ENCODE data around the gene MYCN.

MYCN gene

GRCh38 chr2:15931319-15931890 lies 8.9 kb upstream of the MYCN start:
- Histone ChIP-seq H3K27me3 (ENCODE audit: control insufficient read depth, insufficient read depth, low read length, poor library complexity, severe bottlenecking) (no peaks in the 10 kb centered on the region), H3K36me3 (ENCODE audit: control insufficient read depth, insufficient read depth, low read length) (no peaks in the 10 kb centered on the region), H3K4me3 (ENCODE audit: insufficient read depth, low read depth, low read length) (no peak overlapping the region), H3K4me1 (ENCODE audit: control insufficient read depth, insufficient read depth, low read length) (peaks cover 7% of the 10 kb centered on the region), H3K27ac (ENCODE audit: insufficient read depth, low read depth, low read length, poor library complexity, severe bottlenecking) (no peak overlapping the region), H3K9me3 (ENCODE audit: control insufficient read depth, low read length) (no peaks in the 10 kb centered on the region)
- WGBS, 2 experiments, result 92% methylated on average over 2 of the region's 2 CpGs

- 92 to 100% methylated on average over 4 to 5 of the region's 5 CpGs for WGBS, 2 experiments
Measured at GRCh38 chr2:15931950-15932349, 8.4 kb upstream of the MYCN start.

DNA sequence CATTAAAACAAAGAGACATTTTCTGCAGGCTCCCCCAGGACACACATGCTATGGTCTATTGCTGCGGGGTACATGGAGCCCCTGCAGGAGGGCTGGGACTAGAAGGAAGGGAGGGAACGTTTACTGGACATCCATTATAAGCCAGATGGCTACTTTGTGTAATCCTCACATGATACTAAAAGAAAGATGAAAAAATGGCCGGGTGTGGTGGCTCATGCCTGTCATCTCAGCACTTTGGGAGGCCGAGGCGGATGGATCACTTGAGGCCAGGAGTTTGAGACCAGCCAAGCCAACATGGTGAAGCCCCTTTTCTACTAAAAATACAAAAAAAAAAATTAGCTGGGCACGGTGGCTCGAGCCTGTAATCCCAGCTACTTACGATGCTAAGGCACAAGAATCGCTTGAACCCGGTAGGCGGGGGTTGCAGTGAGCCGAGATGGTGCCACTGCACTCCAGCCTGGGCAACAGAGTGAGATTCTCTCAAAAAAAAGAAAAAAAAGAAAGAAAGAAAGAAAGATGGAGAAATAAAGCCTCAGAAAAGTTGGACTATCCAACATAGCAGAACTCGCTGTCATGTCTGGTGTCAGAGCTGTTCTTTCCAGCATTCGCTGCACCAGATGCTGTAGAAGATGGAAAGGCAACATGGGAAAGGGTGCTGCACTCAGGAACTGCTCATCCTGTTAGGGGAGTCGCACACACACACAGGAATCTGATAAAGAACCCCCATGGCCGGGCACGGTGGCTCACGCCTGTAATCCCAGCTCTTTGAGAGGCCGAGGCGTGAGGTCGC lies 7.8 kb upstream of the MYCN start:
- no peaks in the 10 kb centered on the region for H3K27me3 ChIP-seq (ENCODE audit: control insufficient read depth, insufficient read depth, low read length, poor library complexity, severe bottlenecking)

More at GRCh38 chr2:15931950-15932349, 8.4 kb upstream of the MYCN start:
- H3K36me3 ChIP-seq (ENCODE audit: control insufficient read depth, insufficient read depth, low read length), result no peaks in the 10 kb centered on the region
- no peak overlapping the region for H3K4me3 ChIP-seq (ENCODE audit: insufficient read depth, low read depth, low read length)
- no peak overlapping the region for H3K27ac ChIP-seq (ENCODE audit: insufficient read depth, low read depth, low read length, poor library complexity, severe bottlenecking)
- H3K27me3 ChIP-seq (ENCODE audit: control insufficient read depth, insufficient read depth, low read length, poor library complexity, severe bottlenecking), result no peaks in the 10 kb centered on the region
- H3K9me3 ChIP-seq (ENCODE audit: control insufficient read depth, low read length), result no peaks in the 10 kb centered on the region
- peaks cover 7% of the 10 kb centered on the region for H3K4me1 ChIP-seq (ENCODE audit: control insufficient read depth, insufficient read depth, low read length)

DNA sequence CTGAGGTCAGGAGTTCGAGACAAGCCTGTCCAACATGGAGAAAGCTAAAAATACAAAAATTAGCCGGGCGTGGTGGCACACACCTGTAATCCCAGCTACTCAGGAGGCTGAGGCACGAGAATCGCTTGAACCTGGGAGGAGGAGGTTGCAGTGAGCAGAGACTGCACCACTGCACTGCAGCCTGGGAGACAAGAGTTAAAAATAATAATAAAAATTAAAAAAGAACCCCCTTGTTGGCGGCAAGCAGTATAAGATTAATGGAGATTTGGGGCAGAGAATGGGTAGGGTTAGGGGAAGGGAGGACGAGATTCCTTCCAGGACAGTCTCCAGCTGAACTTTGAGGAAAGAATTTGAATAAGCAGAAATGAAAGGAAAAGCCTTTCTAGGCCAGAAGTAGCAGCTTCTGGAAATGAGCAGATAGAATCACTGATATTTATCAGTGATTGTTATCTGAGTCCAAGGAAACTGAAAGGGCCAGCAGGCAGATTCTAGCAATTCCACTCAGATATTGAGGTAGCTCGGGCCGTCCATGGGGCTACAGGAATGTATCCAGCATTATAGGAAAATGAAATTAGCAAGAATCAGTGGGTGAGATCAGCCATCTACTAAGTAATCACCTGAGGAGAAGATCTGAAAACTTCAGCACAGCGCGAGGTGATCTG lies 7.0 kb upstream of the MYCN start:
- Histone ChIP-seq H3K36me3 (ENCODE audit: control insufficient read depth, insufficient read depth, low read length) (no peaks in the 10 kb centered on the region), H3K27me3 (ENCODE audit: control insufficient read depth, insufficient read depth, low read length, poor library complexity, severe bottlenecking) (no peaks in the 10 kb centered on the region), H3K9me3 (ENCODE audit: control insufficient read depth, low read length) (no peaks in the 10 kb centered on the region), H3K4me3 (ENCODE audit: insufficient read depth, low read depth, low read length) (no peak overlapping the region), H3K4me1 (ENCODE audit: control insufficient read depth, insufficient read depth, low read length) (peaks cover under 1% of the 10 kb centered on the region), H3K27ac (ENCODE audit: insufficient read depth, low read depth, low read length, poor library complexity, severe bottlenecking) (no peak overlapping the region)
- WGBS, 2 experiments, result 92 to 96% methylated on average over 11 of the region's 11 CpGs

More for the DNA sequence above, 7.8 kb upstream of the MYCN start:
- peaks cover 2% of the 10 kb centered on the region for H3K4me1 ChIP-seq (ENCODE audit: control insufficient read depth, insufficient read depth, low read length)
- 87 to 92% methylated on average over 21 of the region's 21 CpGs for WGBS, 2 experiments
- no peaks in the 10 kb centered on the region for H3K36me3 ChIP-seq (ENCODE audit: control insufficient read depth, insufficient read depth, low read length)
- H3K4me3 ChIP-seq (ENCODE audit: insufficient read depth, low read depth, low read length), result no peak overlapping the region
- H3K9me3 ChIP-seq (ENCODE audit: control insufficient read depth, low read length), result no peaks in the 10 kb centered on the region
- H3K27ac ChIP-seq (ENCODE audit: insufficient read depth, low read depth, low read length, poor library complexity, severe bottlenecking), result no peak overlapping the region

DNA sequence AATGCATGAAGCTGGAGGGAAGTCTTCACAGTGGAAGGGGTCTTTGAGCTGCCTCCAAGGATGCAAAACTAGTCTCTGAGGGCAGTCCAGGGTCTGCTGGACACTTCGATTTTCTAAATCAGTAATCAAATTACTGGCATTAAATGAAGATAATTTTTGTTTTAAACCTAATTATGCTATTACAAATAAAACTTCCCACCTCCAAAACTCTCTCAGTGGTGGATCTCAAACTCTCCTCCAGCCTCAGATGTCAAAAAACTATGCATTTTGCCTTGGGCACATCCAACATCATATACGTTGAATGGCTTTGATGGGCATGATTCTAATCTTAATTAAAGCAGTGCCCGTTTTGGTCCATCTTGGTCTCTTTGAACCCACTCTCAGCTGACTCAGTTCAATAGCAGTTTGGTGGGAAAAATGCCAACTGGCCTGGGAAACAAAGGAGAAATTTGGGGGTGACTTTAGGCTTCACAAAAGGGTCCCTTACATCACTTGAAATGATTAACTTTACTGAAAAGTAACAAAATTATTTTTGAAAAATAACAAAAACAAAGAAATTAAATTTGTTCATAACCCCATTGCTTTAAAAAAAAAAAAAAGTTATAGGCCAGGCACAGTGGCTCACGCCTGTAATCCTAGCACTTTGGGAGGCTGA lies 5.9 kb upstream of the MYCN start:
- Histone ChIP-seq H3K27ac (ENCODE audit: insufficient read depth, low read depth, low read length, poor library complexity, severe bottlenecking) (no peak overlapping the region), H3K4me1 (ENCODE audit: control insufficient read depth, insufficient read depth, low read length) (peaks cover 12% of the 10 kb centered on the region), H3K27me3 (ENCODE audit: control insufficient read depth, insufficient read depth, low read length, poor library complexity, severe bottlenecking) (no peaks in the 10 kb centered on the region), H3K4me3 (ENCODE audit: insufficient read depth, low read depth, low read length) (no peak overlapping the region), H3K9me3 (ENCODE audit: control insufficient read depth, low read length) (no peaks in the 10 kb centered on the region), H3K36me3 (ENCODE audit: control insufficient read depth, insufficient read depth, low read length) (no peaks in the 10 kb centered on the region)
- WGBS, 2 experiments, result 94 to 97% methylated on average over 3 to 4 of the region's 4 CpGs

- Histone ChIP-seq H3K27me3 (ENCODE audit: control insufficient read depth, insufficient read depth, low read length, poor library complexity, severe bottlenecking) (no peaks in the 10 kb centered on the region), H3K4me3 (ENCODE audit: insufficient read depth, low read depth, low read length) (no peak overlapping the region), H3K9me3 (ENCODE audit: control insufficient read depth, low read length) (no peaks in the 10 kb centered on the region), H3K4me1 (ENCODE audit: control insufficient read depth, insufficient read depth, low read length) (peaks cover 12% of the 10 kb centered on the region), H3K36me3 (ENCODE audit: control insufficient read depth, insufficient read depth, low read length) (no peaks in the 10 kb centered on the region), H3K27ac (ENCODE audit: insufficient read depth, low read depth, low read length, poor library complexity, severe bottlenecking) (no peak overlapping the region)
- 82 to 96% methylated on average over 3 to 5 of the region's 6 CpGs for WGBS, 2 experiments
Measured at GRCh38 chr2:15935189-15935588, 5.2 kb upstream of the MYCN start.

- 70 to 77% methylated on average over 3 of the region's 4 CpGs for WGBS, 2 experiments
- Histone ChIP-seq H3K27ac (ENCODE audit: insufficient read depth, low read depth, low read length, poor library complexity, severe bottlenecking) (no peak overlapping the region), H3K36me3 (ENCODE audit: control insufficient read depth, insufficient read depth, low read length) (no peaks in the 10 kb centered on the region), H3K9me3 (ENCODE audit: control insufficient read depth, low read length) (no peaks in the 10 kb centered on the region), H3K27me3 (ENCODE audit: control insufficient read depth, insufficient read depth, low read length, poor library complexity, severe bottlenecking) (no peaks in the 10 kb centered on the region), H3K4me3 (ENCODE audit: insufficient read depth, low read depth, low read length) (no peak overlapping the region), H3K4me1 (ENCODE audit: control insufficient read depth, insufficient read depth, low read length) (peaks cover 12% of the 10 kb centered on the region)
Measured at GRCh38 chr2:15935675-15936074, 4.7 kb upstream of the MYCN start.

- H3K27ac ChIP-seq (ENCODE audit: insufficient read depth, low read depth, low read length, poor library complexity, severe bottlenecking), result no peak overlapping the region
- peaks cover 12% of the 10 kb centered on the region for H3K4me1 ChIP-seq (ENCODE audit: control insufficient read depth, insufficient read depth, low read length)
- H3K27me3 ChIP-seq (ENCODE audit: control insufficient read depth, insufficient read depth, low read length, poor library complexity, severe bottlenecking), result no peaks in the 10 kb centered on the region
- 90 to 94% methylated on average over 5 of the region's 5 CpGs for WGBS, 2 experiments
- H3K9me3 ChIP-seq (ENCODE audit: control insufficient read depth, low read length), result no peaks in the 10 kb centered on the region
- no peaks in the 10 kb centered on the region for H3K36me3 ChIP-seq (ENCODE audit: control insufficient read depth, insufficient read depth, low read length)
- H3K4me3 ChIP-seq (ENCODE audit: insufficient read depth, low read depth, low read length), result no peak overlapping the region
Measured at GRCh38 chr2:15936277-15937104, 3.9 kb upstream of the MYCN start.

GRCh38 chr2:15937105-15937881 lies 3.1 kb upstream of the MYCN start:
- peaks cover 12% of the 10 kb centered on the region for H3K4me1 ChIP-seq (ENCODE audit: control insufficient read depth, insufficient read depth, low read length)
- H3K27me3 ChIP-seq (ENCODE audit: control insufficient read depth, insufficient read depth, low read length, poor library complexity, severe bottlenecking), result no peaks in the 10 kb centered on the region
- no peak overlapping the region for H3K27ac ChIP-seq (ENCODE audit: insufficient read depth, low read depth, low read length, poor library complexity, severe bottlenecking)
- no peaks in the 10 kb centered on the region for H3K9me3 ChIP-seq (ENCODE audit: control insufficient read depth, low read length)
- H3K36me3 ChIP-seq (ENCODE audit: control insufficient read depth, insufficient read depth, low read length), result no peaks in the 10 kb centered on the region
- H3K4me3 ChIP-seq (ENCODE audit: insufficient read depth, low read depth, low read length), result no peak overlapping the region
- 89 to 92% methylated on average over 8 of the region's 8 CpGs for WGBS, 2 experiments

All from ectodermal cell (in vitro differentiated cells).